ENCODE data around the gene CSTB.

CSTB gene

DNA sequence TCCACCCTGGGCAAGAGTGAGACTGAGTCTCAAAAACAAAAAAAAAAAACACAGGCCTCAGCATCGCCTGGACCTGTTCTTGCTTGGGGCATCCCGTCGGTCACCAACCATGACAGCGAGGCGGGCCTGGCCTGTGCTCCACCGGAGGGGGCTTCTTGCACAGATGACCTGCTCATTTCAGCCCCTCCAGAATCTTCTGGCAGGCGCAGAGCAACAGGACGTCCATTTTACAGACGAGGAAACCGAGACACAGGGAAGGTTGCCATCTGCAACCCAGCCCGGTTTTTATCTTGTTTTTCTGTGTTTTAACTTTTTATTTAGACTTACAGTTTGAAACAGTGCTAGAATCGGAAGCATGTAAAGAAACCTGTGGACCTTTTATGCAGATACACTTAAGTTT is 918 bp downstream of the CSTB start:
- TF ChIP-seq FOXP2 (optimal IDR thresholded peaks at IDR 0.05; ENCODE audit: borderline replicate concordance, extremely low read depth, extremely low read length, insufficient read depth), result no peak
- TF ChIP-seq REST (IDR thresholded peaks at IDR 0.05; ENCODE audit: insufficient read depth in 1 of 2, low read depth in 2 of 2, low read length in 2 of 2), result no peak
- TF ChIP-seq TAF1 (IDR thresholded peaks at IDR 0.05; ENCODE audit: borderline replicate concordance, insufficient read depth, low read length), result no peak
- TF ChIP-seq POLR2AphosphoS5 (IDR thresholded peaks at IDR 0.05; ENCODE audit: low read depth, low read length), result no peak
- no peak for TF ChIP-seq SIN3A (IDR thresholded peaks at IDR 0.05; ENCODE audit: borderline replicate concordance, insufficient read depth, low read length)

GRCh38 chr21:43774163-43774562 is 1.9 kb downstream of the CSTB start:
- TF ChIP-seq FOXP2 (optimal IDR thresholded peaks at IDR 0.05; ENCODE audit: borderline replicate concordance, extremely low read depth, extremely low read length, insufficient read depth) (no peak), SIN3A (IDR thresholded peaks at IDR 0.05; ENCODE audit: borderline replicate concordance, insufficient read depth, low read length) (no peak), POLR2AphosphoS5 (IDR thresholded peaks at IDR 0.05; ENCODE audit: low read depth, low read length) (no peak), TAF1 (IDR thresholded peaks at IDR 0.05; ENCODE audit: borderline replicate concordance, insufficient read depth, low read length) (no peak)

DNA sequence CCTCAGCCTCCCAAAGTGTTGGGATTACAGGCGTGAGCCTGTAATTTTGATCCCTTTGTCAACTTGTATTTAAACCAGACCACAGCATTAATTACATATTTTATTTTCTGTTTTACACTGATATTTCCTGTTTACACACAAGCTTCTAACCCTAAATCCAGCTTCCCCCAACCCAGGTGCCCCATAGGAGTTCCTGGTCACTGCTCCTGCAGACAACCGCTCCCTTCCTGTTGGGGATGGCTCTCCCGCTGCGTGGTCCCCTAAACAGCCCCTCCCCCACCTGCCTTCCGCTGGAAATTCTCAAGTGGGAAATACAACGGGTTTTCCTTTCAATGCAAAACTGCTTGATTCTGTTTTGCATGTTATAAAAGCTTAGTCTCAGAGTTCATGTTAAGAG is 3.7 kb downstream of the CSTB start:
- no peak for TF ChIP-seq REST (IDR thresholded peaks at IDR 0.05; ENCODE audit: insufficient read depth in 1 of 2, low read depth in 2 of 2, low read length in 2 of 2)
- no peak for TF ChIP-seq SIN3A (IDR thresholded peaks at IDR 0.05; ENCODE audit: borderline replicate concordance, insufficient read depth, low read length)
- no peak for TF ChIP-seq TAF1 (IDR thresholded peaks at IDR 0.05; ENCODE audit: borderline replicate concordance, insufficient read depth, low read length)

GRCh38 chr21:43771698-43772424 is 4.2 kb downstream of the CSTB start:
- TF ChIP-seq FOXP2 (optimal IDR thresholded peaks at IDR 0.05; ENCODE audit: borderline replicate concordance, extremely low read depth, extremely low read length, insufficient read depth) (no peak), TAF1 (IDR thresholded peaks at IDR 0.05; ENCODE audit: borderline replicate concordance, insufficient read depth, low read length) (no peak), REST (IDR thresholded peaks at IDR 0.05; ENCODE audit: insufficient read depth in 1 of 2, low read depth in 2 of 2, low read length in 2 of 2) (no peak), SIN3A (IDR thresholded peaks at IDR 0.05; ENCODE audit: borderline replicate concordance, insufficient read depth, low read length) (no peak), POLR2AphosphoS5 (IDR thresholded peaks at IDR 0.05; ENCODE audit: low read depth, low read length) (no peak)

DNA sequence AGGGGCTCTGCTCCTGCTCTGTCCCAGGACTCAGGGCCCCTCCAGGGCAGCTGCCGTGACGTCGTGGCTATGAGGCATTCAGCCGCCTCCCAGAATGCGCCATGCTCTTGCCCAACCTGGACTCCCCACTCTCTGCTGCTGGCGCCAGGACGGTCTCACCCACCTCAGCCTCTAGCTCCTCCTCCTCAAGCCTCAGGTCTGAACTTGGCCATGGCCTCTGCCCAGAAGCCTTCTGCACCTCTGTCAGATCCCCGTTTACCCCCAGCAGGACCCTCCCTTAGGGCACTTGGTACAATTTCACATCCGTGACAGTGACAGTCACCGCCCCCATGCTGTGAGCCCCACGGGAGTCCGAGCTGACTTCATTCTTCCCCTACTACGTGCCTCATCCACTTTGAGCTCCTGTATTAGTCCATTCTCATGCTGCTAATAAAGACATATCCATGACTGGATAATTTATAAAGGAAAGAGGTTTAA is 4.9 kb downstream of the CSTB start:
- no peak for TF ChIP-seq SIN3A (IDR thresholded peaks at IDR 0.05; ENCODE audit: borderline replicate concordance, insufficient read depth, low read length)
- TF ChIP-seq REST (IDR thresholded peaks at IDR 0.05; ENCODE audit: insufficient read depth in 1 of 2, low read depth in 2 of 2, low read length in 2 of 2), result no peak
- TF ChIP-seq TAF1 (IDR thresholded peaks at IDR 0.05; ENCODE audit: borderline replicate concordance, insufficient read depth, low read length), result no peak
- no peak for TF ChIP-seq POLR2AphosphoS5 (IDR thresholded peaks at IDR 0.05; ENCODE audit: low read depth, low read length)
- no peak for TF ChIP-seq FOXP2 (optimal IDR thresholded peaks at IDR 0.05; ENCODE audit: borderline replicate concordance, extremely low read depth, extremely low read length, insufficient read depth)
